ENCODE measurements around the gene ELL.
"Not testable (repeated sequence)": the region's sequence is repeated elsewhere in the genome, so short reads cannot be mapped to it uniquely, and the experiment has no call there.

Gene ELL

GRCh38 chr19:18529782-18530181 lies 7.9 kb upstream of the ELL start:
- no peak for DNase-seq

GRCh38 chr19:18526316-18526715 lies 4.4 kb upstream of the ELL start:
- no peak for DNase-seq

GRCh38 chr19:18523841-18524240 lies 2.0 kb upstream of the ELL start:
- DNase-seq, result no peak

GRCh38 chr19:18522862-18523440 lies 1.1 kb upstream of the ELL start:
- not testable (repeated sequence) for DNase-seq

- DNase-seq, result peak; percentile 100
Measured at GRCh38 chr19:18522124-18522861, 423 bp upstream of the ELL start.

- DNase-seq, result no peak
Measured at GRCh38 chr19:18520848-18521691, 800 bp downstream of the ELL start.

- DNase-seq, result peak; percentile 50
Measured at GRCh38 chr19:18519962-18520847, 1.7 kb downstream of the ELL start.

GRCh38 chr19:18518639-18519038 lies 3.2 kb downstream of the ELL start:
- DNase-seq, result no peak

GRCh38 chr19:18517606-18518005 lies 4.3 kb downstream of the ELL start:
- DNase-seq, result no peak

GRCh38 chr19:18515959-18516358 lies 5.9 kb downstream of the ELL start:
- DNase-seq, result no peak

GRCh38 chr19:18514800-18515682 lies 6.8 kb downstream of the ELL start:
- DNase-seq, result peak; percentile 41

- no peak for DNase-seq
Measured at GRCh38 chr19:18513868-18514267, 8.0 kb downstream of the ELL start.

GRCh38 chr19:18510216-18510615 lies 11.7 kb downstream of the ELL start:
- no peak for DNase-seq

GRCh38 chr19:18508585-18508984 lies 13.3 kb downstream of the ELL start:
- no peak for DNase-seq

- DNase-seq, result no peak
Measured at GRCh38 chr19:18507727-18508440, 14.0 kb downstream of the ELL start.

- no peak for DNase-seq
Measured at GRCh38 chr19:18507021-18507726, 14.7 kb downstream of the ELL start.

- DNase-seq, result no peak
Measured at GRCh38 chr19:18506101-18506930, 15.6 kb downstream of the ELL start.

- DNase-seq, result no peak
Measured at GRCh38 chr19:18504886-18505610, 16.8 kb downstream of the ELL start.

All from NCI-H2029 (cell line).